ENCODE results near the gene CENPN.

The CENPN gene

DNA sequence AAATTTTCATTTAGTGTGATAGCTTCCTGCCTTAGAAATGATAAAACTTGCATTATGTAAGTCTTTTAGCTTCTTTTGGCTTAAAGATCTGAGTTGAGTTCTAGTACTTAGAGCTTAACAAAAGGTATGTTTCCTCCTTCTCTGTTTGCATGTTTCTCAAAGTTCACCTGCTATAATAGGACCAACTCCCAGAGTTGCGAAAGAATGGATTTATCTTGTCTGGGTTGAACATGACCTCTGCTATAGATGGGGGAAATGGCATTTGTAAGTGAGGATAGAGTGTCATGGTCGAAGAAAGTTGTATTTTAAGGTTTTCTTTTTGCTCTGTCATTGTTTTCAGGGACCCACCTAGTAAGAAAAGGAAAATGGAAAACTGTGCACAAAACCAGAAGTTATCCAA is 35.8 kb downstream of the CENPN start:
- H2AFZ ChIP-seq (ENCODE audit: low read length), result no peak overlapping the region
- H4K20me1 ChIP-seq (ENCODE audit: insufficient read depth, low read length), result no peaks in the 10 kb centered on the region
- H3K4me2 ChIP-seq (ENCODE audit: low read depth, low read length), result no peak overlapping the region
- H3K4me3 ChIP-seq (ENCODE audit: low read length), result no peak overlapping the region
- no peak for DNase-seq
- no peaks in the 10 kb centered on the region for H3K36me3 ChIP-seq (replicated peaks; ENCODE audit: insufficient read depth, low read length)
- 0 out of 2 replicates have a peak, but pooled peaks cover 4% of the 10 kb centered on the region for H3K79me2 ChIP-seq (ENCODE audit: low read length)
- H3K27me3 ChIP-seq (replicated peaks; ENCODE audit: insufficient read depth, low read length), result no peaks in the 10 kb centered on the region
- H3K9ac ChIP-seq (ENCODE audit: low read length), result no peak overlapping the region
- no peaks in the 10 kb centered on the region for H3F3A ChIP-seq (ENCODE audit: insufficient read depth, low read length)
- H3K4me1 ChIP-seq (ENCODE audit: low read length), result no peaks in the 10 kb centered on the region
- no peaks in the 10 kb centered on the region for H3K9me2 ChIP-seq (replicated peaks; ENCODE audit: insufficient read depth, low read length)
- TF ChIP-seq, protein P1, sequence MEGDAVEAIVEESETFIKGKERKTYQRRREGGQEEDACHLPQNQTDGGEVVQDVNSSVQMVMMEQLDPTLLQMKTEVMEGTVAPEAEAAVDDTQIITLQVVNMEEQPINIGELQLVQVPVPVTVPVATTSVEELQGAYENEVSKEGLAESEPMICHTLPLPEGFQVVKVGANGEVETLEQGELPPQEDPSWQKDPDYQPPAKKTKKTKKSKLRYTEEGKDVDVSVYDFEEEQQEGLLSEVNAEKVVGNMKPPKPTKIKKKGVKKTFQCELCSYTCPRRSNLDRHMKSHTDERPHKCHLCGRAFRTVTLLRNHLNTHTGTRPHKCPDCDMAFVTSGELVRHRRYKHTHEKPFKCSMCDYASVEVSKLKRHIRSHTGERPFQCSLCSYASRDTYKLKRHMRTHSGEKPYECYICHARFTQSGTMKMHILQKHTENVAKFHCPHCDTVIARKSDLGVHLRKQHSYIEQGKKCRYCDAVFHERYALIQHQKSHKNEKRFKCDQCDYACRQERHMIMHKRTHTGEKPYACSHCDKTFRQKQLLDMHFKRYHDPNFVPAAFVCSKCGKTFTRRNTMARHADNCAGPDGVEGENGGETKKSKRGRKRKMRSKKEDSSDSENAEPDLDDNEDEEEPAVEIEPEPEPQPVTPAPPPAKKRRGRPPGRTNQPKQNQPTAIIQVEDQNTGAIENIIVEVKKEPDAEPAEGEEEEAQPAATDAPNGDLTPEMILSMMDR (IDR thresholded peaks at IDR 0.05; ENCODE audit: low read length), result no peak
- no peak for TF ChIP-seq EZH2phosphoT487 (IDR thresholded peaks at IDR 0.05; ENCODE audit: low read length)
- TF ChIP-seq EZH2 (optimal IDR thresholded peaks at IDR 0.05; ENCODE audit: low read depth, low read length), result no peak
- no peaks in the 10 kb centered on the region for H3K9me3 ChIP-seq (replicated peaks; ENCODE audit: insufficient read depth, low read length)
- no peak overlapping the region for H3K27ac ChIP-seq (ENCODE audit: low read length)

DNA sequence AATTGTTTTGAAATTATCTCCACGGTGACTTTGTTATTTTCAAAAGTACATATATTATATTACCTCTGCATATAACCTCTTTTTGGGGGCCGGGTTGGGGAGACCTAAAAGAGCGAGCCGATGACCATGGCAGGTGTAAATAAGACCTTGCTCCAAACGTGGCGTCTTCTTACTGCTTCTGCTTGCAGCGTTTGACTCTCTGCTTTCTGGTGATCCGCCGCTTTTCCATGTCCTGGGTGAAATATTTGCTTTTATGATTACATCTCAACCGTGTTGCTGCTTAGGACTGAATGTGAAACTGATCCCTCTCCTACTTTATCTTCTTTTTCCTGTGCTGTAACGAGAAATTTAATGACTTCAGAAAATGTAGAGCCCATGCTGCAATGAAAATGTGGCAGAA is 46.7 kb downstream of the CENPN start:
- Histone ChIP-seq H3K27me3 (replicated peaks; ENCODE audit: insufficient read depth, low read length) (no peaks in the 10 kb centered on the region), H3K36me3 (replicated peaks; ENCODE audit: insufficient read depth, low read length) (no peaks in the 10 kb centered on the region), H3K4me1 (ENCODE audit: low read length) (no peaks in the 10 kb centered on the region), H4K20me1 (ENCODE audit: insufficient read depth, low read length) (no peaks in the 10 kb centered on the region), H3K9me2 (replicated peaks; ENCODE audit: insufficient read depth, low read length) (no peaks in the 10 kb centered on the region), H3K9ac (ENCODE audit: low read length) (no peak overlapping the region), H3K4me2 (ENCODE audit: low read depth, low read length) (no peak overlapping the region), H2AFZ (ENCODE audit: low read length) (no peak overlapping the region), H3K27ac (ENCODE audit: low read length) (no peak overlapping the region), H3K4me3 (ENCODE audit: low read length) (no peak overlapping the region), H3K79me2 (ENCODE audit: low read length) (no peaks in the 10 kb centered on the region), H3K9me3 (replicated peaks; ENCODE audit: insufficient read depth, low read length) (no peaks in the 10 kb centered on the region), H3F3A (ENCODE audit: insufficient read depth, low read length) (no peaks in the 10 kb centered on the region)
- DNase-seq, result no peak
- TF ChIP-seq EZH2 (optimal IDR thresholded peaks at IDR 0.05; ENCODE audit: low read depth, low read length), result no peak
- TF ChIP-seq EZH2phosphoT487 (IDR thresholded peaks at IDR 0.05; ENCODE audit: low read length), result no peak
- TF ChIP-seq, protein P1 (IDR thresholded peaks at IDR 0.05; ENCODE audit: low read length), result no peak

DNA sequence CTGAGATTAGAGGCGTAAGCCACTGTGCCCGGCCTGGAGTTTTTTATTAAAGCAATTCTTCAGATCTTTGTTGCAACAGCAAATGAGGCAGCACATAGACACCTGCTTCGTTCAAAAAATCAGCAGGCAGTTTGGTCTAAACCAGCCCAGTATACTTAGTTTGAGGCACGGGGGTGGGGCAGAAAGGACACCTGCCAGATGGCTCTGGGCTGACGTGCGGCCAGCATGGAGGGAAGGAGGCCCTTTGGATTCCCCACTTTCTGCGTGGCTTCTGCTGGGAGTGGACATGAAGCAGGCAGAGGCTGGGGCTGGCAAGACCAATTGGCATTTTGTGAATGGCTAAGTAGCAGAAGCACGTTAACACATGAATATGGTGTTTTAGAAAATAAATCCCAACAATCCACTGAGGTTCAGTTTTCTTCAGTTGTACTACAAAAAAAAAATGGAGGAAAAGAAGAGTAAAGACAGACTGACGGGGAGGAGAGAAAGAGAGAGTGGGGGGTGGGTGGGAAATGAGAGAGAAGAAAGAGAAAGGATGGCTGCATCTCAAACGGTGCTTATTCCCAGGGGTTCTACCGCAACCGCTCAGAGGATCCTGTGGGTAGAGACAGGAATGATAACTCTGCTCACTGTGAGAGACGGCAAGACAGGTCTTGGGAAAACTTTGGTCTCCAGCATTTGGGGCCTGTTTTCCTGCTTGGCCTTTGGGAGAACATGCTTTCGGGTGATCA is 53.7 kb downstream of the CENPN start:
- Histone ChIP-seq H4K20me1 (ENCODE audit: insufficient read depth, low read length) (no peaks in the 10 kb centered on the region), H2AFZ (ENCODE audit: low read length) (no peak overlapping the region), H3K4me1 (ENCODE audit: low read length) (no peaks in the 10 kb centered on the region), H3F3A (ENCODE audit: insufficient read depth, low read length) (no peaks in the 10 kb centered on the region), H3K4me3 (ENCODE audit: low read length) (no peak overlapping the region), H3K27ac (ENCODE audit: low read length) (no peak overlapping the region), H3K9me2 (replicated peaks; ENCODE audit: insufficient read depth, low read length) (no peaks in the 10 kb centered on the region), H3K9ac (ENCODE audit: low read length) (no peak overlapping the region), H3K9me3 (replicated peaks; ENCODE audit: insufficient read depth, low read length) (no peaks in the 10 kb centered on the region), H3K4me2 (ENCODE audit: low read depth, low read length) (no peak overlapping the region), H3K79me2 (ENCODE audit: low read length) (no peaks in the 10 kb centered on the region), H3K36me3 (replicated peaks; ENCODE audit: insufficient read depth, low read length) (no peaks in the 10 kb centered on the region), H3K27me3 (replicated peaks; ENCODE audit: insufficient read depth, low read length) (no peaks in the 10 kb centered on the region)
- TF ChIP-seq EZH2phosphoT487 (IDR thresholded peaks at IDR 0.05; ENCODE audit: low read length) (no peak), EZH2 (optimal IDR thresholded peaks at IDR 0.05; ENCODE audit: low read depth, low read length) (no peak)
- TF ChIP-seq, protein P1 (IDR thresholded peaks at IDR 0.05; ENCODE audit: low read length), result no peak
- no peak for DNase-seq
